Tibial nerve (tissue), 4 donors: ENCODE data around the gene COMMD1.

ENCODE experiments used
- EP300 ChIP-seq, 2 donors: sonication (generic); formaldehyde crosslinking; IDR thresholded peaks; one replicate each; pipeline ENCODE4 v1.6.1; 2017; ENCODE audit warnings: antibody characterized with exemption in 2 of 2, mild to moderate bottlenecking in 1 of 2
- POLR2A ChIP-seq, 2 donors: fragments of 450-650 bp; IDR thresholded peaks; one replicate each; pipeline ENCODE4 v1.6.1; 2017; ENCODE audit warnings: antibody characterized with exemption in 2 of 2, mild to moderate bottlenecking in 2 of 2, moderate library complexity in 2 of 2
- TF ChIP-seq, protein P1 (sequence below), 5 experiments: fragments of 200-600 bp in 3 of 5; fragments of 450-650 bp in 2 of 5; sonication (generic) in 3 of 5; IDR thresholded peaks; one replicate each; pipeline ENCODE4 v1.5.1; 2016 to 2019; ENCODE audit warnings: antibody characterized with exemption in 5 of 5, mild to moderate bottlenecking in 3 of 5, moderate library complexity in 2 of 5

DNA sequence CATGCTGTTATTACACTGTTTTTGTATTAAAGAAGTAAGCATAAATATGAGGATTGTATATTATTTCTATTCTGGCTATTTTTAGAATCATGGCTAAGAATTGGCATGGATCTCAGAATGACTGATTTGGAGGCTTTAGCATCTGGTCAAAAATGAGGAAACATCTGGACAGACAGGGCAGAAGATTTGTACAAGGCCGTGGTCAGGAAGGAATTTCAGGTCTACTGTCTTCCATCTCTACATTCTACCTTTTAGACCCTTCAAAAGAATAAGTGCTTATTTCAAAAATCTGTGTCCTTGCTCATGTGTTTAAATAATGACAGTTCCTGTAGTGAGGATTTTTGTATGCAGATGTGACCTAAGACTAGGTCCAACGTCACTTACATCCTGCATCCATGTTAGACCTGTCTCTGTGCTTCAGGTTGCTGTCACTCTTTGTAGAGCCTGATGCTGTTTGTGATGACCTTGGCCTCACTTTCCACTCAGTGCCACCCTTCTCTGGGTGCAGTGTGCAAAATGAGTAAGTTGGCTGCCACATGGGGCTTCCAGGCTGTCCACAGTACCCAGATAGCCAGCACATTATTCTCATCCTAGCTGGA lies 235.8 kb downstream of the COMMD1 start:
- TF ChIP-seq, protein P1, sequence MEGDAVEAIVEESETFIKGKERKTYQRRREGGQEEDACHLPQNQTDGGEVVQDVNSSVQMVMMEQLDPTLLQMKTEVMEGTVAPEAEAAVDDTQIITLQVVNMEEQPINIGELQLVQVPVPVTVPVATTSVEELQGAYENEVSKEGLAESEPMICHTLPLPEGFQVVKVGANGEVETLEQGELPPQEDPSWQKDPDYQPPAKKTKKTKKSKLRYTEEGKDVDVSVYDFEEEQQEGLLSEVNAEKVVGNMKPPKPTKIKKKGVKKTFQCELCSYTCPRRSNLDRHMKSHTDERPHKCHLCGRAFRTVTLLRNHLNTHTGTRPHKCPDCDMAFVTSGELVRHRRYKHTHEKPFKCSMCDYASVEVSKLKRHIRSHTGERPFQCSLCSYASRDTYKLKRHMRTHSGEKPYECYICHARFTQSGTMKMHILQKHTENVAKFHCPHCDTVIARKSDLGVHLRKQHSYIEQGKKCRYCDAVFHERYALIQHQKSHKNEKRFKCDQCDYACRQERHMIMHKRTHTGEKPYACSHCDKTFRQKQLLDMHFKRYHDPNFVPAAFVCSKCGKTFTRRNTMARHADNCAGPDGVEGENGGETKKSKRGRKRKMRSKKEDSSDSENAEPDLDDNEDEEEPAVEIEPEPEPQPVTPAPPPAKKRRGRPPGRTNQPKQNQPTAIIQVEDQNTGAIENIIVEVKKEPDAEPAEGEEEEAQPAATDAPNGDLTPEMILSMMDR (IDR thresholded peaks at IDR 0.05) = no peak
- no peak for TF ChIP-seq EP300 (IDR thresholded peaks at IDR 0.05)
- no peak for TF ChIP-seq POLR2A (IDR thresholded peaks at IDR 0.05)
